Hypothalamus (tissue), 51 donors: ENCODE measurements around the gene PPL.
"Not testable (repeated sequence)": the region's sequence is repeated elsewhere in the genome, so short reads cannot be mapped to it uniquely, and the experiment has no call there.

ENCODE experiments used
- DNase-seq, 51 donors: peaks; one replicate each; lab custom pipeline; 2025; lab: John Stamatoyannopoulos, UW

PPL gene

DNA sequence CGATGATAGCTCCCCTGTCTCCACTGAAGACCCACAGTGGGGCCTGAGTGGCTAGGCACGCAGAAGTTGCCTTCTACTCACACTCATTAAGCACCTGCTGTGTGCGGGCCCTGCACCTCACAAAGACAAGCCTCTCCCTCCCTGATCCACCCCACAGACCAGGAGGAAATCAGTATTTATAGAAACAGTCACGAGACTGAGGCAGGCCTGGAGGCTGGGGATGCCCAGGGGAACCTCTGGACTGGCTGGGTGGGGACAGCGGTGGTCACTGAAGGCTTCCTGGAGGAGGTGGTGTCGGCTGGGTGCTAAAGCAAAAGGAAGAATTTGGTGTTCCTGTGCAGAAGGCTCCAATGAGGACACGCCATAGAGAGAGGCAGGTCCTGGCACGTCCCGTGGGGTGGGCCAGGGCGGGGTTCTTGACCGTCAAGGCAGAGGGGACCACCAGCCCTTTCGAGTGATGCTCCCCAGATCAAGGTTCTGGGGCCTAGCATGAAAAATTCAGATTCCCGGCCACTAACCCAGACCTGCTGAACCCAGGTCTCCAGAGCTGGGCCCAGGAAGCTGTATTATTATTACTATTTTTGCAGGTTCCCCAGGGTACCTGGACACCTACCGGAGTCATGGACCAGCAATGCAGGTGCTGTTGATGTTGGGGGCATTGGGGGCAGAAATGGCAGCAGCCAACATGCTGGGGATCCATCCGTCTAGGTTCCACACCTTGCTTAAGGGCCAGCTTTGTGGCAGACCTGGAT, 23.0 kb downstream of the PPL start:
- no peak for DNase-seq

DNA sequence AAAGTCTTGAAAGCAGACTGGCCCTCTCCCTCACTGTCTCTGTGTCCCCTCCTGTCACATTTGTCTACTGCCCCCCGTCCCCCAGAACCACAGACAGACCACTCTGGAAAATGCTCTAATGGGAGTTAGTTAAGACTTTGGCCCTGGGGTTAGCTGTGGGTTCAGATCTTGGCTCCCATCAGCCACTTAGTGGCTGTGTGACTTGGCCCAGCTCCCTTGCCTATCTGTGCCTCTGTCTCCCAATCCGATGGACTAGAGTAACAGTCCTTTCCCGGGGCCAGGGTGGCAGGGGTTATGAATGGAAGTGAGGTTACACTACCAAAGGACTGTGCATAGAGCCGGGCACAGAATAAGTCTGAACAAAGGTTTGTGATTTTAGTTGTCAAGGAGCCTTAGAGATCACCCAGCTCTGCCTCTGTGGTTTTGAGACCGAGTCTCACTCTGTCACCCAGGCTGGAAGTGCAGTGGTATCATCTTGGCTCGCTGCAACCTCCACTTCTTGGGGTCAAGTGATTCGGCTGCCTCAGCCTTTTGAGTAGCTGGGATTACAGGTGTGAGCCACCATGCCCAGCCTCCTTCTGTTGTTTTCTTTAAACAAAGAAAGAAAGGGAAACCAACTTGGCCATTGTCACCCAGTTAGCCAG, 23.7 kb downstream of the PPL start:
- DNase-seq: no peak

GRCh38 chr16:4911970-4912386, 25.0 kb downstream of the PPL start:
- no peak for DNase-seq

DNA sequence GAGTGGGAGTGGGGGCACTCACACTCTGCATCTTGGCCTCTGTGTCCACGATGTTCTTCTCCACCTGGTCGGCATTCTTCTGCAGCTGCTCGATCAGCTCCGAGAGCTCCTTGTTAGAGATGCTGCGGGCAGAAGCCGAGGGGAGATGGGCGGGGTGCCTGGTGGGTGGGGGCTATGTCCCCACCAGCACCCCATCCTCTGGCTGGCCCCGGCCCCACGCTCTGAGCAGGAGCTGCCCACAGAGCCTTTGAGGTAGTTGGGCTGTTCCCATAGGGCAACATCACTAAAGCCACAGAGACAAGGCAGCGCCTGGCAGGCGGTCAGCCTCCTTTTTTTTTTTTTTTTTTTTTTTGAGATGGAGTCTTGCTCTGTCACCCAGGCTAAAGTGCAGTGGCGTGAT, 26.1 kb downstream of the PPL start:
- no peak for DNase-seq

DNA sequence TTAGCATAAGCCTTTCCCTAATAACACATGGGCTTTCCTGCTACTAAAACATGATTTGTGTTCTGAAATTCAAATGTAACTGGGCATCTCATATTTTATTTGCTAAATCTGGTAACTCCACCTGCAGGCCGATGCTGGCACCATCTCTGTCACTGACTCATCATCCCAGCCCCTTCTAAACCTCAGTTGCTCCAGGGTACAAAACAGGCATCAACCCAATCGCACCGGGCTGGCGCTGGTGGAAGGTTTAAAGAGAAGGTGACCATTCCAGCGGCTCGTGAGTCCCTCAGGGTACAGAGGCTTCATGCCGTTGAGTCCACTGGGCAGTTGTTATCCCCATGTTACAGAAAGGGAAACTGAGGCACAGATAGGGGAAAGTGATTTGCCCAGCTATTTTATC, 27.1 kb downstream of the PPL start:
- no peak for DNase-seq

GRCh38 chr16:4908854-4909401, 28.0 kb downstream of the PPL start:
- no peak for DNase-seq

- DNase-seq: no peak
Observed at GRCh38 chr16:4904942-4905615, 31.9 kb downstream of the PPL start.

- DNase-seq: no peak
Observed at GRCh38 chr16:4904108-4904941, 32.6 kb downstream of the PPL start.

DNA sequence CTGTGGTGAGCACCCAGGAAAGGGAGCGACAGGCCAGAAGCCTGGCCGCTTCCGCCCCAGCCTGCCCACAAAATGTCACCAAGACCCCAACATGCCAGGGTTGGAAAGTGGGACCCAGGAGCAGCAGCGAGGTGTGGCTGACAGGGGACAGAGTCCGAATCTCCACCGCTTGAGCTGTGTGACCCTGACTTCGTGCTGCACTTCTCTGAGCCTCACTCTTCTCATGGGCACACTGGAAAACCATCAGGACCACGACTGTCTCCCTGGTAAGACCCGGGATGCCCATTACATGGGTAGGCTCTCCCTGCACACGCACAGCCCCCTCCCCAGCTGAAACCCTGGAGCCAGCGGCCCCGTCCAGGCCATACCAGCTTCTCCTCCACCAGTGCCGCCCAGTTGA, 34.9 kb downstream of the PPL start:
- no peak for DNase-seq

DNA sequence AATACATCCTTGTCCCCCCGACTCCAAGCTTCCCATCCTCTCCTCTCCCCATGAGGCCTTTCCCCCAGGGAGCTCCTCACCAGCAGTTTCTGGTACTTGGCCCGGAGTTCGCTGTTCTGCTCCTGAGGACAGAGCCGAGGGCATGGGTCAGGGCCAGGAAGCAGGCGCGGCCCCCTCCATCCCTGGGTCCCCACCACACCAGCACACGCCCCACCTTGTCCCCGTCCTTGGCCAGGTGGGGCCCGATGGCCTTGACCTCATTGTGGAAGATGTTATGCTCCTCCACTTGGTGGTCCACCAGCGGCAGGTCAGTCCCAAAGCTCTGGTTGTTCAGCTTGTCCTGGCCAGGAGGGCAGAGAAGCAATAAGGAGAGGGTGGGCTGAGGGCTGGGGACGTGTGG, 36.2 kb downstream of the PPL start:
- no peak for DNase-seq

GRCh38 chr16:4900036-4900435, 36.9 kb downstream of the PPL start:
- DNase-seq: no peak

GRCh38 chr16:4899474-4899846, 37.5 kb downstream of the PPL start:
- no peak for DNase-seq

- DNase-seq: no peak
Observed at GRCh38 chr16:4898811-4899473, 38.0 kb downstream of the PPL start.

DNA sequence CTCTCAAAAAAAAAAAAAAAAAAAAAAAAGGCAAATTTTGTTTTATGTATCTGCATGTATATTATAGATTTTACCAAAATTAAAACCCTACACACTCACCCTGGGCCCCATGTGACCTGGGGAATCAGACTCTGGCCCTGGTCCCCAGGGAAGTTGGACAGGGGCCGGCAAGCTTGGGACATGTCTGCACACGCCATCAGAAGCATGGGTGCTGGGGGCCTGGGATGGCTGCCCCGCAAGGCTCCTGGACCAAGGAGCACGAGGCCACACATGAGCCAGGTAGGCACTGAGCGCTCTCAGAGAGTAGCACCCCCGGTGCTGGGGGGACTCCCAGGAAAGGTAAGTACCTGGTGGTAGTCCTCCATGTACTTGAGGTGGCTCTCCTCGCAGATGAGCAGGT, 39.6 kb downstream of the PPL start:
- DNase-seq: no peak

GRCh38 chr16:4896761-4897160, 40.2 kb downstream of the PPL start:
- not testable (repeated sequence) for DNase-seq

GRCh38 chr16:4895366-4895765, 41.6 kb downstream of the PPL start:
- DNase-seq: no peak

DNA sequence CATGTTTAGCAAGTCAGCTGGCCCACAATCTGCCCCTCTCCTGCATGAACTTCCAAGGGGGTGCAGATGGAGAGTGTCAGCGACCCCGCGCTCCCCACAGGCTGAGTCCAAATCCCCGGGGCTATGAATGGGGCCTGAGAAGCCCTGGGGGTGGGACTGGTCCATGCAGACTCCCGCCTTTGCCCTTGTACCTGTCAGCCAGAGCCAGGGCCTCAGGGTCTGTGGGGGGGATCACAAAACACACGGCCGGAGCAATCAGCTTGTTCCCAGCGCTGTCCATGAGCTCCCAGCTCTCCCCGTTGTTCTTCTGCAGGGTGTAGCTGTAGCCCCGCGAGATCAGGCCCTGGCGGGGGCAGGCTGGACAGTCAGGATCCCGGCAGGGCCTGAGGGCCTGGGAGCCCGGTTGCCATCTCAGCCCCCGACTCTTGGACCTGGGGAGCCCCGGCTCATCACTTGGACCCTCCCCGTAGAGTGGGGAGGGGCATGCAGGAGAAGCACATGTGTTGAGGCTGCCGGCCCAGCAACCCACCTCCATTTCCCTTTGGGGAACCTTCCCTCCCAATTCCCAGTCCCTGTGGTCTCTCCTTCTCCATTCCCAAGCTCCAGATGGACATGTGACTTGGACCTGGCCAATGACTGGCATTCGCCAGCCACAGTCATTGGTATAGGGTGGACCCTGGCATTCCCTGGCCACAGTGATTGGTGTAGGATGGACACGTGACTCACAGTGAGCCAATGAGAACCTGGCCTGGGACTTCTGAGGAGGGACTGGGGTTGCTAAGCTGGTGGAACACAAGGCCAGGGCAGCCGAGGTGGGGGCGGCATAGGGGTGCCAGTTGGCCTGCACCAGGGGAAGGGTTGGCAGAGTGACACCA, 42.4 kb downstream of the PPL start:
- no peak for DNase-seq

- DNase-seq: no peak
Observed at GRCh38 chr16:4893103-4893862, 43.7 kb downstream of the PPL start.
